Measurements from ENCODE around the gene OR2T34.
"Not testable (repeated sequence)": the region's sequence is repeated elsewhere in the genome, so short reads cannot be mapped to it uniquely, and the experiment has no call there.

Gene OR2T34

DNA sequence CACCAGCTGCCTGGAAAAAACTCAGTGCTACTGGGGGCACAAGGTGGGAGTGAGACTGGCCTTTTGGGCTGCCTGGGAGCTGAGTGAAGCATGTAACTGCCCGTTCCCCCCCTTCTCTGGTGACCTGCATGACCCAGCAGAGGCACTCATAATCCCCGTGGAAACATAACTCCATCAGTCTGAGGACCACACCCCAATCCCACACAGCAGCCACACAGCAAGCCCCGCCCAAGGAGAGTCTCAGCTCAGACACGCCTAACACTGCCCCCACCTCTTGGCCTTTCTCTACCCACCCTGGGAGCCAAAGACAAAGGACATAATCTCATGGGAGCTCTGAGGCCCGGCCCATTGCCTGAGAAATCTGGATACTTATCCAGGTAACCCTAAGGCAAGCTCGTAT lies 23.5 kb downstream of the OR2T34 start:
- DNase-seq: not testable (repeated sequence)

GRCh38 chr1:248547383-248547782 lies 27.2 kb downstream of the OR2T34 start:
- not testable (repeated sequence) for DNase-seq

GRCh38 chr1:248537449-248537848 lies 37.1 kb downstream of the OR2T34 start:
- not testable (repeated sequence) for DNase-seq
